Stomach (tissue), 9 donors: ENCODE measurements around the gene KLK15. TPM values are rescaled to one million over a fixed set of nuclear protein-coding genes. Genes with fewer than 3 reads are reported as not detected.

Source experiments
- DNase-seq, 2 donors: peaks; one replicate each; pipeline versions ENCODE4 v3.0.0 to v3.0.0-alpha.2; 2013 to 2019
- H3K27ac ChIP-seq, 5 donors: fragments of 200-600 bp in 4 of 5; sonication (generic) in 4 of 5; one replicate each; pipeline ENCODE4 v1.5.1; 2013 to 2019; ENCODE audit warnings: mild to moderate bottlenecking in 1 of 5, moderate library complexity in 1 of 5
- H3K27me3 ChIP-seq, 3 donors: fragments of 200-600 bp; sonication (generic); one replicate each; pipeline ENCODE4 v1.5.1; 2017 to 2019; ENCODE audit warnings: mixed run types in 1 of 3
- H3K36me3 ChIP-seq, 4 donors: fragments of 200-600 bp; sonication (generic); 1 replicate in 3 of 4; 2 replicates in 1 of 4; pipeline ENCODE4 v1.5.1; 2016 to 2019
- H3K4me1 ChIP-seq, 4 donors: fragments of 200-600 bp; sonication (generic); one replicate each; pipeline ENCODE4 v1.5.1; 2016 to 2019
- H3K4me3 ChIP-seq, 4 donors: fragments of 200-600 bp; sonication (generic) in 3 of 4; one replicate each; pipeline ENCODE4 v1.5.1; 2016 to 2019; ENCODE audit warnings: mild to moderate bottlenecking in 1 of 4
- H3K9me3 ChIP-seq, 4 donors: fragments of 200-600 bp; sonication (generic); one replicate each; pipeline ENCODE4 v1.5.1; 2016 to 2019
- CTCF ChIP-seq, 7 experiments: fragments of 450-650 bp in 4 of 7; fragments of 200-600 bp in 3 of 7; sonication (generic) in 3 of 7; IDR thresholded peaks; one replicate each; pipeline ENCODE4 v1.5.1; 2016 to 2019; ENCODE audit warnings: antibody characterized with exemption in 7 of 7, control low read depth in 2 of 7, mild to moderate bottlenecking in 1 of 7
- EP300 ChIP-seq: sonication (generic); formaldehyde crosslinking; IDR thresholded peaks from one replicate; pipeline ENCODE4 v1.6.1; 2017; ENCODE audit warnings: antibody characterized with exemption
- POLR2A ChIP-seq, 4 donors: fragments of 450-650 bp; IDR thresholded peaks; one replicate each; pipeline ENCODE4 v1.6.1; 2016; ENCODE audit warnings: antibody characterized with exemption in 4 of 4, control low read depth in 2 of 4, mild to moderate bottlenecking in 1 of 4, moderate library complexity in 1 of 4
- POLR2AphosphoS5 ChIP-seq, 3 donors: sonication (generic); formaldehyde crosslinking; IDR thresholded peaks; one replicate each; pipeline ENCODE4 v1.6.1; 2016; ENCODE audit warnings: antibody characterized with exemption in 3 of 3
- WGBS, 5 donors: extraction: QIAGEN DNeasy Blood & Tissue Kit in 3 of 5; methylation state at CpG; one replicate each; pipeline versions ENCODE4 v1.1.5 to v1.1.7; 2013 to 2018; 5-methylcytosine and 5-hydroxymethylcytosine counted together
- intact Hi-C: fragments of 100-400 bp; cut with DNase I; formaldehyde crosslinking; loops from one replicate; pipeline ENCODE4 v1.15.1; 2023; ENCODE audit warnings: low total_unique reads
- polyA plus RNA-seq, 3 donors: library from polyadenylated mRNA; stranded (reverse); fragments of 200-250 nt; gene quantifications; one replicate each; pipeline ENCODE4 v1.2.3, GENCODE V29; 2013
- total RNA-seq, 5 donors: library from RNA; depleted of rRNA; stranded (reverse); fragments of >200 nt; gene quantifications; one replicate each; pipeline versions ENCODE4 v1.1.0 to v1.2.3, GENCODE V29; 2014 to 2016
- donor health status: healthy with polysubstance abuse.
- donor health status: Bipolar disorder and iron deficiency.
- donor health status: healthy.

KLK15 gene
- total and polyA plus RNA-seq, 8 donors: not detected

- peaks cover 0 to 85% (median 19%) of the 10 kb centered on the region in 3 donors for H3K27me3 ChIP-seq
- no peaks in the 10 kb centered on the region for H3K4me1 ChIP-seq
- H3K27ac ChIP-seq: no peak overlapping the region
- H3K36me3 ChIP-seq: no peaks in the 10 kb centered on the region
- TF ChIP-seq EP300 (no peak), CTCF (IDR thresholded peaks at IDR 0.05) (no peak), POLR2AphosphoS5 (IDR thresholded peaks at IDR 0.05) (no peak), POLR2A (IDR thresholded peaks at IDR 0.05) (no peak)
- 10 to 23% (median 13%) methylated on average over 8 of the region's 8 CpGs for WGBS, 5 donors
- intact Hi-C loops: no loop called here
- no peak overlapping the region for H3K4me3 ChIP-seq
- no peaks in the 10 kb centered on the region for H3K9me3 ChIP-seq
- DNase-seq: no peak
Measured at GRCh38 chr19:50877338-50877737, 44.0 kb upstream of the KLK15 start.

DNA sequence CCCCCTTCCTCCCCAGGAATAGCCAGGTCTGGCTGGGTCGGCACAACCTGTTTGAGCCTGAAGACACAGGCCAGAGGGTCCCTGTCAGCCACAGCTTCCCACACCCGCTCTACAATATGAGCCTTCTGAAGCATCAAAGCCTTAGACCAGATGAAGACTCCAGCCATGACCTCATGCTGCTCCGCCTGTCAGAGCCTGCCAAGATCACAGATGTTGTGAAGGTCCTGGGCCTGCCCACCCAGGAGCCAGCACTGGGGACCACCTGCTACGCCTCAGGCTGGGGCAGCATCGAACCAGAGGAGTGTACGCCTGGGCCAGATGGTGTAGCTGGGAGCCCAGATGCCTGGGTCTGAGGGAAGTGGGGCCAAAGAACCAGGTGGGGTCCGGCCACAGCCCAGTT, 43.1 kb upstream of the KLK15 start:
- Histone ChIP-seq H3K4me1 (no peaks in the 10 kb centered on the region), H3K36me3 (no peaks in the 10 kb centered on the region), H3K9me3 (no peaks in the 10 kb centered on the region), H3K4me3 (no peak overlapping the region), H3K27ac (no peak overlapping the region), H3K27me3 (peaks cover 0 to 89% (median 19%) of the 10 kb centered on the region in 3 donors)
- 44 to 75% (median 67%) methylated on average over 4 to 7 of the region's 7 CpGs for WGBS, 5 donors
- no peak for DNase-seq
- TF ChIP-seq EP300 (no peak), POLR2A (IDR thresholded peaks at IDR 0.05) (no peak), CTCF (IDR thresholded peaks at IDR 0.05) (no peak), POLR2AphosphoS5 (IDR thresholded peaks at IDR 0.05) (no peak)
- intact Hi-C loops: no loop called here

DNA sequence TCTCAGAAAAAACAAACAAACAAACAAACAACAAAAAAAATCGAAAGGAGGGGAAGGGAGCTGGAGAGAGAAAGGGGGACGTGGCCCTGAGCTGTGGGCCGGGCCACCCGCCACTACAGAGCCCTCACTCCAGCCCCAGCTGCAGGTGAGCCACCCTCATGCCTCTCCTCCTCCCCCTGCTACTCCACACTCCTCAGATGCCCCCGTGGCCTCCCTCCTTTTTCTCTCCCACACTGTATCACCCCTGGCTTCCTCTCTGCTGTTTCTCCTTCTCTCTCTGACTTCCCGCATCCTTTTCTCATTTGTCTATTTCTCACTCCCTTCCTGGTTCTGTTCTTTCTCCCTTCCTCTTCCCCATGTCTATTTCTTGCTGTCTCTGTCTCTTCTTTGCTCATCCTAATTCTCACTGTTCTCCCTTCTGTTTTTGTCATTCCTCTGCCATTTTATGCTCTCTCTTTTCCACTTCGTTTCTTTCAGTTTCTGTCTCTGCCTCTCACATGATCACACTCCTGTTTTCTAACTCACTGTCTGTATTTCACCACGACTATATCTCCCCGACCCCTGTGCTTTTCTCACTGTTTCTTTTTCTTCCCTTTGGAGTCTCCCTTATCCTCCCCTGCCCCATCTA, 42.5 kb upstream of the KLK15 start:
- no peaks in the 10 kb centered on the region for H3K9me3 ChIP-seq
- intact Hi-C loops: no loop called here
- H3K27me3 ChIP-seq: peaks cover 0 to 88% (median 19%) of the 10 kb centered on the region in 3 donors
- no peak for DNase-seq
- no peaks in the 10 kb centered on the region for H3K36me3 ChIP-seq
- 28 to 43% (median 35%) methylated on average over 7 to 9 of the region's 9 CpGs for WGBS, 5 donors
- H3K4me1 ChIP-seq: no peaks in the 10 kb centered on the region
- H3K4me3 ChIP-seq: no peak overlapping the region
- no peak overlapping the region for H3K27ac ChIP-seq
- TF ChIP-seq EP300 (no peak), POLR2A (IDR thresholded peaks at IDR 0.05) (no peak), CTCF (IDR thresholded peaks at IDR 0.05) (no peak), POLR2AphosphoS5 (IDR thresholded peaks at IDR 0.05) (no peak)

- intact Hi-C loops: no loop called here
- H3K27me3 ChIP-seq: peaks cover 0 to 88% (median 28%) of the 10 kb centered on the region in 3 donors
- 61 to 74% (median 65%) methylated on average over 5 of the region's 5 CpGs for WGBS, 5 donors
- no peaks in the 10 kb centered on the region for H3K4me1 ChIP-seq
- no peaks in the 10 kb centered on the region for H3K36me3 ChIP-seq
- no peak overlapping the region for H3K27ac ChIP-seq
- H3K4me3 ChIP-seq: no peak overlapping the region
- no peaks in the 10 kb centered on the region for H3K9me3 ChIP-seq
- TF ChIP-seq EP300: no peak
- TF ChIP-seq CTCF (IDR thresholded peaks at IDR 0.05): no peak
- no peak for TF ChIP-seq POLR2AphosphoS5 (IDR thresholded peaks at IDR 0.05)
- TF ChIP-seq POLR2A (IDR thresholded peaks at IDR 0.05): no peak
- DNase-seq: no peak
Measured at GRCh38 chr19:50874211-50874610, 40.8 kb upstream of the KLK15 start.
